HG03575 (cell line): ENCODE data around the gene PPP1R1A.

Source experiments
- ATAC-seq: cut with Tn5 transposase; IDR thresholded peaks from one replicate; pipeline ENCODE4 v1.9.1; 2021; ENCODE audit not compliant: unreplicated experiment, insufficient number of reproducible peaks, low FRiP score; ENCODE audit errors: extremely low read depth

The PPP1R1A gene

GRCh38 chr12:54605138-54605970 lies 16.9 kb upstream of the PPP1R1A start:
- no peak for ATAC-seq

- ATAC-seq, result no peak
Measured at GRCh38 chr12:54604436-54604835, 16.0 kb upstream of the PPP1R1A start.

- no peak for ATAC-seq
Measured at GRCh38 chr12:54603872-54604271, 15.4 kb upstream of the PPP1R1A start.

GRCh38 chr12:54603173-54603814 lies 14.8 kb upstream of the PPP1R1A start:
- peak; percentile 81 for ATAC-seq

DNA sequence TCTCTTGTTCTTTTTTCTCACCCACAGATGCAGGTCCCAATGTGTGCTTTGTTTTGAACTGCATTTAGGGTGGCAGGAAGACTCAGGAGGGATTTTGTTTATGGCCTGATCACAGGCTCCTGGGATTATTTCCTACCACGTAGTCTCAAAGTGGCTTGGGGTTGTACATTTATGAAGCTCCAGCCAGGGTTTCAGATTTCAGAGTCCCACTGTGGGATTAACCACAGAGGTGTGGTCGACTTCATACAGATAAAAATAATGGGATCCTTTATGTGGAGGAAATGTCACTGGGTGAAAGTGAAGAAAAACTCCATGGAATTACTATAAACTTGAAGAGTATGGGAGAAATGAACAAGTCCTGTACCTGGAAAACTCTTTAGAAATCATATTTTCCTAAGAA lies 14.2 kb upstream of the PPP1R1A start:
- ATAC-seq, result no peak

DNA sequence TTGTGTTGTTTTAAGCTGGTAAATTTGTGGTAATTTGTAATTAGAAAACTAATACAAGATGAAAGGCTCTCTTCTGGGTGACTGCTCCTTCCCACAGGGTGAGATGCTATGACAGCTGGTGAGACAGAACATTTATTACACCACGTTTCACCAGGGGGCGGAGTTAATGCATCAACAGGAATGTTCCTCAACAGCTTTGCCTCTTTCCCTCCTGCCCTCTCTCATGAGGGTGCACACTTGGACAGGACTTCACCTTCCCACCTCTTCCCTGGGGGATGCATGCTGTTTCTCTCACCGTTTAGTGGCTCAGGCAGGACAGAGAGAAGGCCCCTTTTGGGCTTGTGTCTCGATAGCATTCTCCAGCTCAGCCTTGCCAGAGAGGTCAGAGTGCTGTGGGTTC lies 13.4 kb upstream of the PPP1R1A start:
- ATAC-seq, result no peak

DNA sequence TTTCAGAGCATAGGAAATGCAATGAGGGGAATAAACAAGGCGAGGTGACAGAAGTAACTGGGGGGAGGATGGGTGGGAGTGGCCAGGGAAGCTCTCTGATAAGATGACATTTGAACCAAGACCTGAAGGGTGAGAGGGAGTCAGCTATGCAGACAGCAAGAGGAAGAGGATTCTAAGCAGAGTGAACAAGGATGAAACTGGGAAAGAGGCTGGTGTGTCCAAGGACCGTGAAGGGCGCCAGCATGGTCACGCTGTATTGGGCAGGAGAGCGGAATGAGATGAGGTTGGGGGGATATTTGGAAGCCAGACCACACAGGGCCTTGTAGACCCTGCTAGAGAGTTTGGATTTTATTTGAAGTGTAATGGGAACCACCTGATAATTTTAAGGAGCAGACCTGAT lies 10.5 kb upstream of the PPP1R1A start:
- ATAC-seq, result no peak

DNA sequence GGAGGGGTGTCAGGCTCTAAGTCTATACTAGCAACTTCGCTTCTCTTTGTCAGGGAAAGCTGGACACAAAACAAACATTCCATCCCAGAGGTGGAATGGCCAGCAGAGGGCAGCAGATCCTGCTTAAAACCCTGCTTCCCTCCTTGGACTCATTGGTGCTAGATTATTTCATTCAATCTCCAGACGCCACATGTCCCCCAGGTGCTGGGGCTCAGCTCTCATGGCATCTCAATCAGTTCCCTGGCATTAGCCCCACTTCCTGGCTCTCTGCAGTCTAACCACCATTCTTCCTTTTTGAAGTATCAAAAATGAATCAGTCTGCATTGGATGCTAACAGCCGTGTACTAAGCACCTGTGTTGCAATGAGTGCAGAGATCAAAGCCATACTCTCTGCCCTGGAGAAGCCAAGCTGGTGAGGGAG lies 8.1 kb upstream of the PPP1R1A start:
- ATAC-seq, result no peak

DNA sequence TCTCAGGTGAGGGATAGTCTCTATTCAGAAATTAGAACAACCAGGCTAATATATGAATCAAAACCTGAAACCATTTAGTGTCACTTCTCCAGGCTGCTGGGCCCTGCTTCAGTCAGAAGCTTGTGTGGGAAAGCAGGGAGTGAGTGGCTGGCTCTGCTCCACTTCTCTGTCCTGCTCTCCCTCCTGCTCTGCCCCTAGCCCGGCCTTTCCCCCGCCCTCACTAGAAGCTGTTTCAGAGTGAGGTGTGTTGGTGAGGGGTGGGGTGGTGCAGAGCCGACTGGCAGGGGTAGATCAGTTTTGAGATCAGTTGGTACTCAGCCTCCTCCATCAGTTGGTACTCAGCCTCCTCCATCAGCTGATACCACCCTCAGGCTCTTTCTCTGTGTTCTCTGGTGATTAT lies 7.0 kb upstream of the PPP1R1A start:
- ATAC-seq, result no peak

DNA sequence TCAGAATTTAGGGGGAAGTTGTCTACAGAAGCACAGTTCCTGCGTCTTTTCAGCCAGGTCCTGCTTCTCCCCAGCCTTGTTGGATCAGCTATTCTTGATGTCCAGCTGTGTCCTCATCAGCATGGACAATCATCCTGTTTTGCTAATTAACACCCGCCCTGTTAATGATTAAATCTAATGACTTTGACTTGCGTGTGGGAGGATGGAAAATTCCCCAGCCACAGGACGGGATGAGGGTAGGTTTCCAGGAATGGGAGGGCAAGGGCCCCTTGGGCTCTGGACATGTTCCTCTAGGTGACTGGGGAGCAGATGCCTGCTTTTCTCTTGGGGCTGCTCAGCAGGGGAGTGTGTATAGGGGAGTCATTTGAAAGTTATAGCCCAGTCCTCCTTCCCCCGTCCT lies 5.3 kb upstream of the PPP1R1A start:
- no peak for ATAC-seq

GRCh38 chr12:54593135-54593534 lies 4.7 kb upstream of the PPP1R1A start:
- no peak for ATAC-seq

- no peak for ATAC-seq
Measured at GRCh38 chr12:54592316-54592715, 3.9 kb upstream of the PPP1R1A start.

DNA sequence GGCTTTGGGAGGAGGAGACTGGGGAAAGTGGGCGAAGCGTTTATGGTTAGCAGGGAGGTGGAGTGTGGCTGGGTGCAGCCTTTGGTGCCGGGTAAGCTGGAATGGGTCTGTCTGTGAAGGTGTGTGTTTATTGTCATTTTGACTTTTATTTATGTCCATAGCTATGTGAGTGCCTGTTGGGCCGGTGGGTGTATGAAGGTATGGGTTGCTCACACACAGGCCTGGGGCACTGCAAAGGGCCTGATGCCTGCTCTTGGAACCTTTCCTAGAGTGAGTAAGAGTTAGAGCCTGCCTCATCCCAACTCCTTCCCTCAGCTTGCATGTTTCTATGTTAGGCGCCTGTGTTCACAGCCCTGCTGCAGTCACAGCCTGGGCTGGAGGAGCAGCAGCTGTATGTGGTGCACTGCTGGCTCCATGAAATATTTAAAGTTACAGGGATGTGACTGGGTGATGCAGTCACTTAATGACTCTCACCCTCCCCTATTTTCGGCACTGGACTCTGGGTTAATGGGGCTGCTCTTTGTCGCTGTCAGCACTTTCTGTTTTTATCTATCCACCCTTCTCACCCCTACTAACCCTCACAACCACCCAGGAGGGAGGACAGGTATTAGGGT lies 2.6 kb upstream of the PPP1R1A start:
- ATAC-seq, result no peak

DNA sequence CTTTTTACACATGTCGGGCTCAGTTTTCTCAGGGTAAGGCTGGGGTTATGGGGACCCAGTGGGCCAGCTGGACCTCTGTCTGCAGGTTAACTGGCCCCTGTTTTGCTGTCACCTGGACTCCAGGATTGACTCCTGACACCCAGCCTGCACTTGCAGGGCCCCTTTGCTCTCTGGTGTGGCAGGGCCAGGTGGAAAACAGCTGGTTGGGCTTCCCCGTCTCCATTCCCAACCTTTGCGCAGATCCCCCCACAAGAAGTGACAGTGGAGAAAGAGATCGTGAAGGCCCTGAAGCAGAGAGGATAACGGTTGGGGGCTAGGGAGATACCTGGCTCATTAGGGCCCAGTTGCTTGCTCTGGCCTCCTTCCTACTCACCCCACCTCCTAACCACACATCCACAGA lies 1.5 kb upstream of the PPP1R1A start:
- no peak for ATAC-seq

DNA sequence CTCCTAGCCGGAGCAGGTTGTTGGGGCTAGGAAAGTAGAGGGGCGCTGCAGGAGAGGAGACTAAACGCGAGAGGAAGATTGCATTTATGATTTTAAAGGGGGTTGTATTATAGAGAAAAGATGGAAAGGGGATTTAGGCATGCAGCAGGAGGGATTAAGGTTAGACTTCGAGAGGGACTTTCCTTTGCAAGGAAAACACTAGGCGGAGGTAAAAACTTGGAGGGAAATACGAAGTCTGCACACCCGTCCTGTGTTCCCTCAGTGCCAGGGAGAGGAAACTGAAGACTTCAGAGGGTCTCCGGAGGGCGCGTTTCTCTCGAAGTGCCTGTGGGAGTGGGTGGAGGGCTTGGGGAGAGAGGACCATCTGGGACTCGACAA lies 420 bp upstream of the PPP1R1A start:
- no peak for ATAC-seq

DNA sequence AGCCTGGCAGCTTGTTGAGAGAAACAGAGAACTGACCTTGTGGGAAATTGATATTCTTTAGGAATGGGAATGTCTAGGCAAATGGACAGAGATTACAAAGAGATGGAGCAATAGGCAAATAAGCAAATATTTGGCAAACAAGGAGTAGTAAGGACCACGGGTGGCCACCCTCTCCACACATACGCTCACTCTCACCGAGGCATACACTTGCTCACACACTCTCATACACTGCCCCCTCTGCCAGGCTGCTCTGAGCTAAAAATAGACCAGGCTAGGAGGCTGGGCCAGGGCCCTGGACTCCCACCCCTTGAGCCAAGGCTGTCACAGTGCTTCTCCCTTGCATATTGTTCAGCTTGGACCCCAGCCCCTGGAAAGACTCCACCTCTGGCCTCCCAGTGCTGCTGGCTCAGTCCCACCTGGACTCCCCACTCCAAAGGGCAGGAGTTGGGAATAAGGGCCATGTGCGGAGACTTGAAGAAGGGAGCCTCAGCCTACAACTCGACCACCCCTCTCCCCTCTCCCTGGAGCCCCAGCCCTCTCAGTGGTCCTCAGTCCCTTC lies 1.1 kb downstream of the PPP1R1A start:
- no peak for ATAC-seq

DNA sequence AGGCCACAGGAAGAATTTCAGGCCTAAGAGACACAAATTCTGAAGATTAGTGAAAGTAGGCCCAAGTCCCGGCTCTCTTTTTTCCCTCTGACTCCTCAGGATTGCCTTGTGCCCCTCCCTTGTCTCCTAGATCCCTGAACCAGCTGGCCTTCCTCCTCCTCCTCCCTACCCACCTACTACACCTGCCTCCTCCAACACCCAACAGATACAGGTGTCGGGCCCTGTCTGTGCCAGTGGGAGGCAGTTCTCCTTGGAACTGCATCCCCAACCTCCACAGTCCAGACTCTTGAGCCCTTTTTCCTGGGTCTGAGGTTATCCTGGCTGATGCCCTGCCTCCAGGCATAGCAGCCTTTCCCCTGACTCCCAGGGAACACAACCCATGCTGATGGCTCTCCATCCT lies 1.8 kb downstream of the PPP1R1A start:
- ATAC-seq, result no peak

- no peak for ATAC-seq
Measured at GRCh38 chr12:54585243-54585642, 3.2 kb downstream of the PPP1R1A start.

GRCh38 chr12:54584128-54584527 lies 4.3 kb downstream of the PPP1R1A start:
- no peak for ATAC-seq

DNA sequence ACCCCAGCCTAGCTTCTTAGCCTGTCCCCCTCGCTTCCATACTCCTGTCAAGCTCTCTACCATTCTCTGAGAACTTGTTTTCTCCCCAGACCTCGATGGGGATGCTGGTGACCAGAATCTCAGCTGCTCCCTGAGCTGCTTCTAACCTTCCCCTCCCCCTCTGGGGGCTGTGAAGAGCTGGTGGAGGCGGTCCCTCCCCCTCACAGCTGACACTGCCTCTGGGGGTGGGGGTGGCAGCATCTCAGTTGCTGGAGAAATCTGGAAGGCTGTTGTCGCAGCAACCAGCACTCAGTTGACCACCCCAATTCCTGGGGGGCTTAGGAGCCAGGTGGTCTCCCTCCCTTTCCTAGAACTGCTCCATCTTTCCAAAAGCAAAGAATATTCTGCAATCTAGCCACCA lies 4.7 kb downstream of the PPP1R1A start:
- no peak for ATAC-seq
